Activated B cell treated with CpG ODN at 0.5 μM for 24 hours (primary cell): Measurements from ENCODE around the gene NPHP4. TPM values are rescaled to one million over a fixed set of nuclear protein-coding genes. Genes with fewer than 3 reads are reported as not detected.

ENCODE experiments used
- ATAC-seq: fragments of 200-7000 bp; cut with Tn5 transposase; one replicate; pipeline ENCODE4 v1.10.0; 2021; ENCODE audit warnings: low read depth, mild to moderate bottlenecking, moderate library complexity
- CTCF ChIA-PET: fragments of 350-600 bp; sonication (Branson Sonifier 250); formaldehyde crosslinking; loops from one replicate; lab custom pipeline; 2021; ENCODE audit warnings: antibody characterized with exemption; lab: Charles Lee
- POLR2A ChIA-PET: fragments of 350-600 bp; sonication (Branson Sonifier 250); formaldehyde crosslinking; loops from one replicate; lab custom pipeline; 2021; ENCODE audit warnings: antibody characterized with exemption; lab: Charles Lee
- DNase-seq: peaks from one replicate; pipeline ENCODE4 v3.0.0; 2022
- H3K27ac Mint-ChIP-seq: one replicate; pipeline ENCODE4 v1.8.0; 2020; ENCODE audit warnings: mixed read lengths
- H3K27me3 Mint-ChIP-seq: one replicate; pipeline ENCODE4 v1.8.0; 2021; ENCODE audit warnings: mixed read lengths
- H3K36me3 Mint-ChIP-seq: one replicate; pipeline ENCODE4 v1.8.0; 2021; ENCODE audit warnings: low read depth, mixed read lengths
- H3K4me1 Mint-ChIP-seq: one replicate; pipeline ENCODE4 v1.8.0; 2021; ENCODE audit warnings: mixed read lengths
- H3K4me3 Mint-ChIP-seq: one replicate; pipeline ENCODE4 v1.8.0; 2020; ENCODE audit warnings: mild to moderate bottlenecking, mixed read lengths
- H3K9me3 Mint-ChIP-seq: one replicate; pipeline ENCODE4 v1.8.0; 2020; ENCODE audit warnings: mixed read lengths
- intact Hi-C: fragments of 100-400 bp; cut with micrococcal nuclease; formaldehyde crosslinking; loops from one replicate; pipeline ENCODE4 v1.15.1; 2024
- total RNA-seq: library from RNA; stranded (reverse); gene quantifications from 2 replicates; pipeline ENCODE4 v1.2.3, GENCODE V29; 2022
- TF ChIP-seq, protein P1 (sequence below): fragments of 200-600 bp; IDR thresholded peaks from one replicate; pipeline ENCODE4 v1.8.0; 2022; ENCODE audit warnings: antibody characterized with exemption, mild to moderate bottlenecking

NPHP4 gene
- total RNA-seq, 1 donor from 2014 or later = 8.0 TPM

DNA sequence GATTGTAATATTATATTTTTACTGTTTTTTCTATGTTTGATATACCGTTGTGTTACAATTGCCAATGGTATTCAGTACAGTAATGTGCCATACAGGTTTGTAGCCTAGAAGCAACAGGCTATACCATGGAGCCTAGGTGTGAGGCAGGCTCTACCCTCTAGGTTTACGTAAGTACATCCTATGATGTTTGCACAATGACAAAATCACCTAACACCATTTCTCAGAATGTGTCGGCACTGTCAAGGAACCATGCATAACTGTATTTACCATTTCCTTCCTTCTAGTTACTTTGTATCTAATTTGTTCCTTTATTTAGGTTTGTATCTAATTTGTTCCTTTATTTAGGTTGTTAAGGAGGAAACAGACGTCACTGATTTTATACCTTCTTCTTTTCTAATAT, 9.9 kb downstream of the NPHP4 start:
- DNase-seq (no peak), ATAC-seq (peak; percentile 28)
- no peaks in the 10 kb centered on the region for H3K9me3 Mint-ChIP-seq
- TF ChIP-seq, protein P1, sequence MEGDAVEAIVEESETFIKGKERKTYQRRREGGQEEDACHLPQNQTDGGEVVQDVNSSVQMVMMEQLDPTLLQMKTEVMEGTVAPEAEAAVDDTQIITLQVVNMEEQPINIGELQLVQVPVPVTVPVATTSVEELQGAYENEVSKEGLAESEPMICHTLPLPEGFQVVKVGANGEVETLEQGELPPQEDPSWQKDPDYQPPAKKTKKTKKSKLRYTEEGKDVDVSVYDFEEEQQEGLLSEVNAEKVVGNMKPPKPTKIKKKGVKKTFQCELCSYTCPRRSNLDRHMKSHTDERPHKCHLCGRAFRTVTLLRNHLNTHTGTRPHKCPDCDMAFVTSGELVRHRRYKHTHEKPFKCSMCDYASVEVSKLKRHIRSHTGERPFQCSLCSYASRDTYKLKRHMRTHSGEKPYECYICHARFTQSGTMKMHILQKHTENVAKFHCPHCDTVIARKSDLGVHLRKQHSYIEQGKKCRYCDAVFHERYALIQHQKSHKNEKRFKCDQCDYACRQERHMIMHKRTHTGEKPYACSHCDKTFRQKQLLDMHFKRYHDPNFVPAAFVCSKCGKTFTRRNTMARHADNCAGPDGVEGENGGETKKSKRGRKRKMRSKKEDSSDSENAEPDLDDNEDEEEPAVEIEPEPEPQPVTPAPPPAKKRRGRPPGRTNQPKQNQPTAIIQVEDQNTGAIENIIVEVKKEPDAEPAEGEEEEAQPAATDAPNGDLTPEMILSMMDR = no peak
- H3K4me3 Mint-ChIP-seq = no peak overlapping the region
- ChIA-PET POLR2A (interaction anchor here (0.5 kb wide), 1 partner anchor 29 kb away, joined by 6 read pairs; no protein-coding TSS in a partner anchor), CTCF (no interaction called here)
- H3K36me3 Mint-ChIP-seq = no peaks in the 10 kb centered on the region
- intact Hi-C loops = no loop called here
- no peaks in the 10 kb centered on the region for H3K27me3 Mint-ChIP-seq
- peaks cover 25% of the 10 kb centered on the region for H3K4me1 Mint-ChIP-seq
- H3K27ac Mint-ChIP-seq = no peak overlapping the region

GRCh38 chr1:5981009-5981380, 11.2 kb downstream of the NPHP4 start:
- no peak overlapping the region for H3K27ac Mint-ChIP-seq
- intact Hi-C loops = no loop called here
- CTCF ChIA-PET = no interaction called here
- H3K4me1 Mint-ChIP-seq = peaks cover 25% of the 10 kb centered on the region
- H3K27me3 Mint-ChIP-seq = no peaks in the 10 kb centered on the region
- DNase-seq (no peak), ATAC-seq (no peak)
- H3K4me3 Mint-ChIP-seq = no peak overlapping the region
- H3K9me3 Mint-ChIP-seq = no peaks in the 10 kb centered on the region
- TF ChIP-seq, protein P1 = no peak
- POLR2A ChIA-PET = no interaction called here
- no peaks in the 10 kb centered on the region for H3K36me3 Mint-ChIP-seq

GRCh38 chr1:5980314-5981008, 11.8 kb downstream of the NPHP4 start:
- no peaks in the 10 kb centered on the region for H3K9me3 Mint-ChIP-seq
- POLR2A ChIA-PET = no interaction called here
- CTCF ChIA-PET = no interaction called here
- ATAC-seq = peak; percentile 34
- intact Hi-C loops = no loop called here
- TF ChIP-seq, protein P1 = no peak
- H3K4me1 Mint-ChIP-seq = peaks cover 25% of the 10 kb centered on the region
- H3K4me3 Mint-ChIP-seq = no peak overlapping the region
- H3K36me3 Mint-ChIP-seq = no peaks in the 10 kb centered on the region
- H3K27me3 Mint-ChIP-seq = no peaks in the 10 kb centered on the region
- DNase-seq = no peak
- peak overlapping the region; percentile 2 for H3K27ac Mint-ChIP-seq

- intact Hi-C loops = no loop called here
- H3K36me3 Mint-ChIP-seq = no peaks in the 10 kb centered on the region
- TF ChIP-seq, protein P1 = no peak
- ChIA-PET POLR2A (no interaction called here), CTCF (no interaction called here)
- no peak for DNase-seq
- H3K27me3 Mint-ChIP-seq = no peaks in the 10 kb centered on the region
- peaks cover 25% of the 10 kb centered on the region for H3K4me1 Mint-ChIP-seq
- H3K9me3 Mint-ChIP-seq = no peaks in the 10 kb centered on the region
- H3K27ac Mint-ChIP-seq = peak overlapping the region; percentile 2
- ATAC-seq = no peak
- H3K4me3 Mint-ChIP-seq = no peak overlapping the region
Measured at GRCh38 chr1:5979536-5980313, 12.5 kb downstream of the NPHP4 start.

DNA sequence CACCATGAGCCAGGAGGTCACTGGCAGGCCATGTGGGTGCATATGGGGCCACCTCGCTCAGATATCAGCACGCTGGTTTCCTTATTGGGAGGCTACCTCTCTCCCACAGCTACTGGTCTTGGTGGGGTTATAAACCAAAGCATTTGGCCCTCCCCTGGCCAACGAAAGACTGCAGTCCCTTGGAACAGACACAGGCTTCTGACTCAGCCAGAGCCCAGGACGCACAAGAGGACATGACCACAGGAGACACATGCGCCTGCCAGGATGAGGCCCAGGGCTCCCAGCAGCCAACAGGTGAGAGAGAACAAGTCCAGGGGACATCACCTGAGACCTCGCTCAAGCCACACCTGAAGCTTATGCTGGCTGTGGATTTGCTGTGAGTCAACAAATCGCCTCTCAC, 13.8 kb downstream of the NPHP4 start:
- H3K27me3 Mint-ChIP-seq = no peaks in the 10 kb centered on the region
- no peak overlapping the region for H3K27ac Mint-ChIP-seq
- CTCF ChIA-PET = no interaction called here
- peaks cover 25% of the 10 kb centered on the region for H3K4me1 Mint-ChIP-seq
- H3K9me3 Mint-ChIP-seq = no peaks in the 10 kb centered on the region
- no peaks in the 10 kb centered on the region for H3K36me3 Mint-ChIP-seq
- no peak overlapping the region for H3K4me3 Mint-ChIP-seq
- DNase-seq = no peak
- no peak for ATAC-seq
- POLR2A ChIA-PET = no interaction called here
- intact Hi-C loops = no loop called here
- TF ChIP-seq, protein P1 = no peak
